Lung (tissue), 16 donors: ENCODE results near the gene LDHA. TPM values are rescaled to one million over a fixed set of nuclear protein-coding genes. Genes with fewer than 3 reads are reported as not detected.

ENCODE experiments used
- ATAC-seq: fragments of 200-7000 bp; cut with Tn5 transposase; one replicate; pipeline ENCODE4 v1.9.1; 2020; ENCODE audit warnings: moderate number of reproducible peaks; ENCODE audit not compliant: insufficient read depth, low FRiP score
- DNase-seq, 3 donors: peaks; one replicate each; pipeline ENCODE4 v3.0.0-alpha.2; 2013 to 2017
- H3K27ac ChIP-seq, 2 donors: one replicate each; pipeline ENCODE4 v1.5.1; 2013; ENCODE audit warnings: mild to moderate bottlenecking in 2 of 2, moderate library complexity in 2 of 2, control low read depth in 1 of 2, inconsistent platforms in 1 of 2, low read depth in 1 of 2, low read length in 1 of 2
- H3K27me3 ChIP-seq, 3 donors: one replicate each; pipeline ENCODE4 v1.5.1; 2013; ENCODE audit warnings: low read length in 2 of 3; ENCODE audit not compliant: control insufficient read depth in 3 of 3, insufficient read depth in 3 of 3
- H3K36me3 ChIP-seq, 4 donors: one replicate each; pipeline ENCODE4 v1.5.1; 2013; ENCODE audit warnings: low read length in 4 of 4, mild to moderate bottlenecking in 1 of 4, moderate library complexity in 1 of 4; ENCODE audit not compliant: control insufficient read depth in 4 of 4, insufficient read depth in 4 of 4
- H3K4me1 ChIP-seq, 5 donors: one replicate each; pipeline ENCODE4 v1.5.1; 2013; ENCODE audit warnings: low read length in 5 of 5, mild to moderate bottlenecking in 2 of 5, moderate library complexity in 1 of 5; ENCODE audit not compliant: control insufficient read depth in 5 of 5, insufficient read depth in 5 of 5
- H3K4me3 ChIP-seq: one replicate; pipeline ENCODE4 v1.5.1; 2013; ENCODE audit warnings: mild to moderate bottlenecking, control low read depth, moderate library complexity
- H3K9ac ChIP-seq, 2 donors: one replicate each; pipeline ENCODE4 v1.5.1; 2013; ENCODE audit warnings: low read length in 2 of 2, control low read depth in 1 of 2; ENCODE audit not compliant: insufficient read depth in 1 of 2
- H3K9me3 ChIP-seq, 4 donors: one replicate each; pipeline ENCODE4 v1.5.1; 2013; ENCODE audit warnings: low read length in 3 of 4, mild to moderate bottlenecking in 1 of 4, moderate library complexity in 1 of 4; ENCODE audit not compliant: control insufficient read depth in 4 of 4, insufficient read depth in 3 of 4
- CTCF ChIP-seq: IDR thresholded peaks from 2 replicates; pipeline ENCODE4 v1.5.1; 2012; ENCODE audit warnings: mild to moderate bottlenecking; ENCODE audit errors: control extremely low read depth, extremely low read depth
- WGBS, 2 donors: extraction: QIAGEN DNeasy Blood & Tissue Kit; methylation state at CpG; one replicate each; pipeline ENCODE4 v1.1.7; 2013; 5-methylcytosine and 5-hydroxymethylcytosine counted together
- long read RNA-seq, 5 donors: transcript quantifications; one replicate each; lab custom pipeline, GENCODE V29; 2026
- polyA plus RNA-seq, 2 donors: library from polyadenylated mRNA; stranded (reverse); fragments of 200-250 nt; gene quantifications; one replicate each; pipeline ENCODE4 v1.2.1, GENCODE V29; 2013
- total RNA-seq, 2 donors: library from RNA; depleted of rRNA in 1 of 2; stranded (reverse); fragments of >200 nt in 1 of 2; gene quantifications; one replicate each; pipeline ENCODE4 v1.2.1, GENCODE V29; 2014 to 2021
- donor health status: control.
- donor health status: control.
- donor health status: Bipolar disorder and iron deficiency.
- donor health status: healthy.
- donor health status: DM: yes; HTN: yes; CAD: no.

The LDHA gene
- 100 to 1,000 TPM; 238 to 373 TPM for total RNA-seq
- polyA plus RNA-seq = 100 to 1,000 TPM; 286 to 596 TPM
- long read RNA-seq, donor 1, transcript LDHA-205 (8 exons, 2,416 nt) = major isoform, 99 of 140 reads
- long read RNA-seq, donor 1, transcript LDHA-220 (7 exons, 1,288 nt) = minor isoform, 9 of 140 reads
- long read RNA-seq, donor 1, transcript LDHA-202 (5 exons, 2,169 nt) = minor isoform, 7 of 140 reads
- long read RNA-seq, donor 1, transcript LDHA-216 (4 exons, 1,345 nt) = minor isoform, 8 of 140 reads
- long read RNA-seq, donor 1, partial matches to known transcripts = 13 of 140 reads
- long read RNA-seq, donor 1, other reads (novel, unspliced or antisense) = 0 of 140 reads
- long read RNA-seq, donor 2, transcript LDHA-216 (4 exons, 1,345 nt) = minor isoform, 8 of 95 reads
- long read RNA-seq, donor 2, transcript LDHA-202 (5 exons, 2,169 nt) = minor isoform, 6 of 95 reads
- long read RNA-seq, donor 2, transcript LDHA-205 (8 exons, 2,416 nt) = major isoform, 27 of 95 reads
- long read RNA-seq, donor 2, partial matches to known transcripts = 47 of 95 reads
- long read RNA-seq, donor 2, other reads (novel, unspliced or antisense) = 0 of 95 reads
- long read RNA-seq, donor 3, transcript LDHA-205 (8 exons, 2,416 nt) = major isoform, 74 of 153 reads
- long read RNA-seq, donor 3, transcript LDHA-216 (4 exons, 1,345 nt) = minor isoform, 14 of 153 reads
- long read RNA-seq, donor 3, partial matches to known transcripts = 56 of 153 reads
- long read RNA-seq, donor 3, other reads (novel, unspliced or antisense) = 0 of 153 reads
- long read RNA-seq, donor 4, transcript LDHA-216 (4 exons, 1,345 nt) = minor isoform, 8 of 99 reads
- long read RNA-seq, donor 4, transcript LDHA-205 (8 exons, 2,416 nt) = major isoform, 25 of 99 reads
- long read RNA-seq, donor 4, partial matches to known transcripts = 60 of 99 reads
- long read RNA-seq, donor 4, other reads (novel, unspliced or antisense) = 0 of 99 reads
- long read RNA-seq, donor 5, transcript LDHA-205 (8 exons, 2,416 nt) = major isoform, 111 of 240 reads
- long read RNA-seq, donor 5, transcript LDHA-216 (4 exons, 1,345 nt) = minor isoform, 10 of 240 reads
- long read RNA-seq, donor 5, transcript LDHA-220 (7 exons, 1,288 nt) = minor isoform, 7 of 240 reads
- long read RNA-seq, donor 5, partial matches to known transcripts = 101 of 240 reads
- long read RNA-seq, donor 5, other reads (novel, unspliced or antisense) = 0 of 240 reads

GRCh38 chr11:18394275-18394927, at the start of gene LDHA:
Gene LDHA (plus strand): TSS chr11:18394563. CDS start chr11:18396843, 2,280 bp downstream.
- 0% methylated on average over 60 of the region's 60 CpGs for WGBS, 2 donors
- ATAC-seq = peak; percentile 86

GRCh38 chr11:18347471-18348125, 46.8 kb upstream of the LDHA start:
- no peaks in the 10 kb centered on the region for H3K27me3 ChIP-seq
- 87 to 88% methylated on average over 5 of the region's 5 CpGs for WGBS, 2 donors
- H3K4me1 ChIP-seq = no peaks in the 10 kb centered on the region
- no peak overlapping the region for H3K27ac ChIP-seq
- DNase-seq (no peak), ATAC-seq (no peak)
- H3K4me3 ChIP-seq = no peak overlapping the region
- H3K36me3 ChIP-seq = peaks cover 19 to 35% (median 22%) of the 10 kb centered on the region in 4 donors
- no peaks in the 10 kb centered on the region for H3K9me3 ChIP-seq
- no peak for TF ChIP-seq CTCF
- H3K9ac ChIP-seq = no peak overlapping the region

More at GRCh38 chr11:18394275-18394927, at the start of gene LDHA:
- peak within 1 kb of the TSS; percentile 92 for H3K4me3 ChIP-seq
- peak; percentile 94 to 97 (median 96) for DNase-seq
- H3K27me3 ChIP-seq = no peaks in the 10 kb centered on the region
- peaks cover 4 to 17% (median 14%) of the 10 kb centered on the region in 4 donors for H3K36me3 ChIP-seq
- H3K9me3 ChIP-seq = no peaks in the 10 kb centered on the region
- peak within 1 kb of the TSS; percentile 86 to 93 for H3K9ac ChIP-seq
- peak within 1 kb of the TSS; percentile 87 to 98 for H3K27ac ChIP-seq
- no peak for TF ChIP-seq CTCF
- peaks cover 0 to 18% (median 4%) of the 10 kb centered on the region in 5 donors for H3K4me1 ChIP-seq

DNA sequence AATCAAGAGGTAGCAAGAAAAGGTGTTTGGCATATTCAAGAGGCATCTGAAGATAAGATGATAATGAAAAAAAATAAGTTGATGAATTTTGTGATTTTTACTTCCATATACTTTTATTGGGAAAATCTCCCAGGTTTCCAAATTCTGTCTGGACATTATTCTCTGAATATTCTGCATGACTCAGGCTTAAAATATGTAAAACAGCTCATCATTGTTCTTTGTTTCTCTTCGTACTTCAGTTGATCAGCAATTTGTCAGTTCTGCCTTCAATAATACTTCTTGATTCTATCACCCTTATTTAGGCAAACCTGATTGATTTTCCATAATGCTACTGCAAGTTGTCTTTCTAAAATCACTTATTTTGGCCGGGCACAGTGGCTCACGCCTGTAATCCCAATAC, 41.8 kb upstream of the LDHA start:
- WGBS, 2 donors = 88 to 93% methylated on average over 3 of the region's 3 CpGs
- H3K4me1 ChIP-seq = no peaks in the 10 kb centered on the region
- H3K27me3 ChIP-seq = no peaks in the 10 kb centered on the region
- H3K9ac ChIP-seq = no peak overlapping the region
- DNase-seq (no peak), ATAC-seq (no peak)
- no peak overlapping the region for H3K4me3 ChIP-seq
- no peaks in the 10 kb centered on the region for H3K9me3 ChIP-seq
- no peak for TF ChIP-seq CTCF
- H3K27ac ChIP-seq = no peak overlapping the region
- peaks cover 8 to 34% (median 28%) of the 10 kb centered on the region in 4 donors for H3K36me3 ChIP-seq
